ENCODE measurements around the gene ZC3H7A.

DNA sequence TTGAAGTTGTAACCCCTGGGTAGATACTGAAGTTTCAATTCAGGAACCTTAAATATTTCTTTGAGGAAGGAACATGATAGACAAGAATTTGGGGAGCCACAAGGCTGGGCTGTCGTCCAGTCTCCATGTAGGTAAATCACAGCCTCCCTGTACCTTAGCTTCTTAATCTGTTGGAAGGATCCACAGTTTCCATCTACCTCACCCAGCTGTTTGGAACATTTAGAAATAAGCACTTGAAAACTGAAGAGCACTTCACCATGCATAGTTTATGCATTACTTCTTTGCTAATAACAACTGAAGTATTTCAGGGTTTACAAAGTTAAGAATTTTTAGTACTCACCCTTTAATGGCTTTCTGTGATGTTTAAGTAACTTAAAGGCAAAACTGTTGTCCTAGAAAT is 71.6 kb downstream of the ZC3H7A start:
- TF ChIP-seq CTCF (conservative IDR thresholded peaks at IDR 0.05; ENCODE audit: low read length): no peak
- TF ChIP-seq EZH2phosphoT487 (IDR thresholded peaks at IDR 0.05; ENCODE audit: borderline replicate concordance): no peak

Measured in Loucy (cell line).